GM19023 (cell line): ENCODE results near the gene HDAC1.

Experiments
- ATAC-seq: cut with Tn5 transposase; IDR thresholded peaks from one replicate; pipeline ENCODE4 v1.9.1; 2021; ENCODE audit warnings: mild to moderate bottlenecking, moderate library complexity; ENCODE audit not compliant: unreplicated experiment

HDAC1 gene

GRCh38 chr1:32364836-32365235 is 73.0 kb downstream of the HDAC1 start:
- no peak for ATAC-seq

- no peak for ATAC-seq
Measured at GRCh38 chr1:32365445-32365844, 73.6 kb downstream of the HDAC1 start.

DNA sequence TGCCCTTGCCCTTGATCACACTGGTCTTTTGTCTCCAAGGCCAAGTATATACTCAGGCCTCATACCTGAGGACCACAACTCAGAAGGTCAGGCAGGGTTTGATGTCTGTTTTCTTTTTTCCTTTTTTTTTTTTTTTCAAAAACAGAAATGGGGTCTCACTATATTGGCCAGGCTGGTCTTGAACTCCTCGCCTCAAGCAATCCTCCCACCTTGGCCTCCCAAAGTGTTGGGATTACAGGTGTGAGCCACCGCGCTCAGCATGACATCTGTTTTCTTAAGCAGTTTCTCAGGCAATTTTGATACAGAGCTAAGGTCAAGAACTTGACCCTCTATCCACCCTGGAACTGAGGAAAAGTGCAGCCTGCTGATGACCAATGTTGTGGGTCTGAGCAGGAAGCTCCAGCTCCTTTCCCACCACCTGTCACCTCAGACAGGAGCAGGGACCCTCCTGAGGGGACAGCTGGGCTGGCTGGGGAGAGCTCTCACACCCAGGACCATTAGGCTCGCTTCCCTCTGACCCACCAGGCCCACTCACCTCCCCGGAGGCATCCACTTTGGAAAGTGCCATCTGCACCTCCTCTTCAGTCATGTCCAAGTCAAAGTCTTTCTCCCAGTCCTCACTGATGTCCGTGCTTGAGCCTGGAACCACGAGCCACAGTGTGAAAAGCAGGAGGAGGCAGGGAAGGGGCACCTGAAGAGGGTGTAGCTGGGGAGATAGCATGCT is 76.2 kb downstream of the HDAC1 start:
- ATAC-seq = no peak

GRCh38 chr1:32372149-32372756 is 80.4 kb downstream of the HDAC1 start:
- ATAC-seq = no peak

DNA sequence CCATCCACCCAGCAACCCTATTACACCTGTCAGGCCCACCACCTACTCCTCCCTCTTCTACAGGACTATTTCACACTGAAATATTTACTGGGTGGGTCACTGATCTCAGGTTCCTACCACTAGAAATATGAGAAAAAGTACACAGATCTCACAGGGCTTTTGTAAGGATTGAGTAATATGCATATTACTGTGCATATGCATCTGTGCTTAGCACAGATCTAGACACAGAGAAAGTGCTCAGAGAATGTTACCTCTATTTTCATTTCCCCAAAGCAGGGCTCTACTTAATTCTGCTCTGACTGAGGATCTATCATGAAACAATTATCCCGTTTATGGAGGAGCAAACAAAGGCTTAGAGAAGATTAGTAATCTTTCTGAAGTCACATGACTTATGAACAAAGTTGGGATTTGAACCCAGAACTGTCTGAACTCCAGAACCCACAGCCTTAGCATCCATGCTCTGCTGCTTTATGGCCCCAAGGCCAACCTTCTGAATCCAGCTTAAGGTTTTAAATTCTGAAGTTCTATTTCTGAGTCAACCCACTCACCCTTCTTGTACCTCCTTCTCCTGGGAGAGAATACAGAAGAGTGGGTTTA is 82.2 kb downstream of the HDAC1 start:
- ATAC-seq = no peak

GRCh38 chr1:32376199-32376598 is 84.3 kb downstream of the HDAC1 start:
- ATAC-seq = no peak

DNA sequence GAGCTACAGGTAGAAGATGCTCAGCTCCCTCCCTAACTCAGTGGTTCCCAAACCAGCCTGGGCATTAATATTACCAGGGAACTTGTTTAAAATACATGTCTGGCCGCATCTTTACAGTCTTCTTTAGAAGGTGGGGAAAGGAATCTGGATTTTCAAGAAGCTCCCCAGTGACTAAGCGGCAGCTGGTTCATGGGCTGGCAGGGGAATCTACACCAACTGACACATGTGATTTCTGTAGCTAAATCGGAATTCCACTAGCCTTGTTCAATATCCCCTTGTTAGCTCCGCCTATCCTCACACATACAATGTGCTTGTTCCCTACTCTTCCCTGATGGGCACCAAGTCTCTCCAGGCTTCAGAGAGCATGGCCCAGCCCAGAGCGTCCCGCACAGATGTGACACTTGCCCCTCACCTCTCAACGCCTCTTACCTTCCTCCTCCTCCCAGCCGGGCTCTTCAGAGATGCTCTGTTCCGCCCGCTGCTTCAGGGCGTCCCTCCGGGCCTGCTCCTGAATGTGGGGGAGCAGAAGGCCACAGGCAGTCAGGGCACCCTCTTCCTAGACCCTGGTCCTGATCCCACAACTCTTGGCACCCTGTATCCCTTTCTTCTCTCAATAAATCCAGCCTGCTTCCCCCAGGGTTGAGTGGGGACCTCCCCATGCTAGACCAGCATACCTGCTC is 85.8 kb downstream of the HDAC1 start:
- no peak for ATAC-seq

DNA sequence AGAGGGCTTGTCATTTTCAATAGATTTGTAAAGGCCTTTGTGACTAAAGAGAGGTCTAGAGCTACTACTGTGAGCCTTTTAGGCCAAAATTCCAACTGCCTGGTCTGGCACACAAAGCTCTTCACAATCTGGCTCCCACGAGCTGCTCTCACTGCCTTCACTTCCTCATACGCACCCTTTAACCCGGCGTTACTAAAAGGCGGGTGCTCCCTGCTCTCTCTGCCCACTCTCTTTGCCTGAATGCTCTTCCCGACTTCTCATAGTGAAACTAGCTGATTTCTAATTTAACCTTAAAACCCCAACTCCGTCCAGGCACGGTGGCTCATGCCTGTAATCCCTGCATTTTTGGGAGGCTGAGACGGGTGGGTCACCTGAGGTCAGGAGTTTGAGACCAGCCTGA is 88.2 kb downstream of the HDAC1 start:
- ATAC-seq = no peak
